K562 (cell line): Measurements from ENCODE around the gene MAST3. TPM values are rescaled to one million over a fixed set of nuclear protein-coding genes. Genes with fewer than 3 reads are reported as not detected.

Experiments used
- ARID2 ChIP-seq: fragments of 450-650 bp; IDR thresholded peaks from 2 replicates; pipeline ENCODE4 v1.6.1; 2017; ENCODE audit warnings: antibody characterized with exemption, mild to moderate bottlenecking
- ARNT ChIP-seq, 2 experiments: fragments of 450-650 bp; IDR thresholded peaks; 2 replicates each; pipeline ENCODE4 v1.6.1; 2016; ENCODE audit warnings: mild to moderate bottlenecking in 1 of 2
- BMI1 ChIP-seq: fragments of 150-350 bp; IDR thresholded peaks from 2 replicates; pipeline ENCODE4 v1.6.1; 2014; ENCODE audit warnings: low read length
- CBX2 ChIP-seq: fragments of 200-600 bp; sonication (generic); IDR thresholded peaks from one replicate; pipeline ENCODE4 v1.6.1; 2012; ENCODE audit warnings: mild to moderate bottlenecking, low read length, inconsistent platforms; ENCODE audit not compliant: insufficient read depth, poor library complexity, severe bottlenecking
- CBX3 ChIP-seq, 2 experiments: IDR thresholded peaks; 1 replicate in 1 of 2; 2 replicates in 1 of 2; pipeline ENCODE4 v1.6.1; 2012; ENCODE audit warnings: inconsistent platforms in 2 of 2, low read length in 2 of 2, borderline replicate concordance in 1 of 2, control low read depth in 1 of 2
- CTBP1 ChIP-seq: fragments of 450-650 bp; IDR thresholded peaks from 2 replicates; pipeline ENCODE4 v1.6.1; 2016; ENCODE audit warnings: borderline replicate concordance
- ETV5 ChIP-seq: sonication (generic); formaldehyde crosslinking; IDR thresholded peaks from 2 replicates; pipeline ENCODE4 v1.4.0; 2020; ENCODE audit warnings: low read depth, mild to moderate bottlenecking, missing genetic modification reagents
- FOXA3 ChIP-seq, 2 experiments: fragments of 450-650 bp in 1 of 2; sonication (generic) in 1 of 2; formaldehyde crosslinking; IDR thresholded peaks in 1 of 2; conservative IDR thresholded peaks in 1 of 2; 2 replicates each; pipeline versions ENCODE4 v1.4.0 to v1.8.0; 2020 to 2022; ENCODE audit warnings: mild to moderate bottlenecking in 2 of 2, missing genetic modification reagents in 1 of 2
- HDAC1 ChIP-seq, 2 experiments: fragments of 450-650 bp; IDR thresholded peaks; 2 replicates each; pipeline ENCODE4 v1.6.1; 2016 to 2017; ENCODE audit warnings: inconsistent platforms in 1 of 2, mild to moderate bottlenecking in 1 of 2, moderate library complexity in 1 of 2
- HDAC2 ChIP-seq: fragments of 450-650 bp; IDR thresholded peaks from 2 replicates; pipeline ENCODE4 v1.6.1; 2016; ENCODE audit warnings: mild to moderate bottlenecking
- HLTF ChIP-seq: fragments of 450-650 bp; IDR thresholded peaks from 2 replicates; pipeline ENCODE4 v1.6.1; 2016
- JUND ChIP-seq, 2 experiments: IDR thresholded peaks; 2 replicates in 1 of 2; 3 replicates in 1 of 2; pipeline ENCODE4 v1.6.1; 2011; ENCODE audit warnings: borderline replicate concordance in 2 of 2, low read depth in 2 of 2, low read length in 2 of 2, improper control_type of control experiment in 1 of 2, missing biosample characterization in 1 of 2, missing genetic modification characterization in 1 of 2, missing genetic modification reagents in 1 of 2
- NBN ChIP-seq: fragments of 450-650 bp; IDR thresholded peaks from 2 replicates; pipeline ENCODE4 v1.6.1; 2016; ENCODE audit warnings: low read depth, mild to moderate bottlenecking
- RBM15 ChIP-seq: fragments of 200-400 bp; formaldehyde crosslinking; IDR thresholded peaks from 2 replicates; pipeline ENCODE4 v1.6.1; 2018; ENCODE audit warnings: mild to moderate bottlenecking, low read length, moderate library complexity; ENCODE audit not compliant: insufficient read depth
- RBM25 ChIP-seq: fragments of 200-400 bp; formaldehyde crosslinking; IDR thresholded peaks from 2 replicates; pipeline ENCODE4 v1.6.1; 2018; ENCODE audit warnings: low read length, low read depth, moderate library complexity; ENCODE audit not compliant: severe bottlenecking
- SMARCA5 ChIP-seq: fragments of 450-650 bp; IDR thresholded peaks from 2 replicates; pipeline ENCODE4 v1.6.1; 2016
- STAG1 ChIP-seq: sonication (generic); formaldehyde crosslinking; IDR thresholded peaks from 2 replicates; pipeline ENCODE4 v1.5.0; 2020; ENCODE audit warnings: missing genetic modification reagents, borderline replicate concordance
- XRCC5 ChIP-seq: fragments of 200-400 bp; formaldehyde crosslinking; IDR thresholded peaks from 2 replicates; pipeline ENCODE4 v1.6.1; 2017; ENCODE audit warnings: low read depth, mild to moderate bottlenecking, low read length
- ZFP36 ChIP-seq: fragments of 150-350 bp; IDR thresholded peaks from 2 replicates; pipeline ENCODE4 v1.6.1; 2018; ENCODE audit warnings: low read length, low read depth; ENCODE audit not compliant: partially characterized antibody
- ZKSCAN1 ChIP-seq: fragments of 150-350 bp; IDR thresholded peaks from 2 replicates; pipeline ENCODE4 v1.6.1; 2016; ENCODE audit warnings: low read depth, low read length
- ZNF121 ChIP-seq: sonication (generic); formaldehyde crosslinking; conservative IDR thresholded peaks from 2 replicates; pipeline ENCODE4 v1.8.0; 2022; ENCODE audit warnings: missing genetic modification reagents
- ZNF282 ChIP-seq: sonication (generic); formaldehyde crosslinking; IDR thresholded peaks from 2 replicates; pipeline ENCODE4 v1.8.1; 2023; ENCODE audit warnings: missing genetic modification reagents
- polyA plus RNA-seq, 8 experiments: library from polyadenylated mRNA; depleted of rRNA in 4 of 8; stranded (reverse) in 5 of 8; unstranded in 3 of 8; fragments of >200 nt; fragmentation: Nextera tagmentation in 2 of 8; fragmentation: Illumina TruSeq in 1 of 8; extraction: Ambion mirVana in 2 of 8; extraction: Trizol in 1 of 8; gene quantifications; 2 replicates each; pipeline versions ENCODE4 v1.2.1 to v1.2.3, GENCODE V29; 2011 to 2014; ENCODE audit warnings: inconsistent platforms in 1 of 8, missing spikeins in 1 of 8
- total RNA-seq, 7 experiments: library from RNA; depleted of rRNA in 6 of 7; stranded (reverse); fragments of >200 nt in 6 of 7; fragmentation: Illumina TruSeq in 2 of 7; extraction: Trizol in 2 of 7; gene quantifications; 2 replicates each; pipeline versions ENCODE4 v1.2.1 to v1.2.3, GENCODE V29; 2011 to 2021; ENCODE audit warnings: low replicate concordance in 1 of 7
- TF ChIP-seq, protein P1 (sequence below): fragments of 450-650 bp; IDR thresholded peaks from 2 replicates; pipeline ENCODE4 v1.6.1; 2016; ENCODE audit warnings: borderline replicate concordance
- TF ChIP-seq, protein P2 (sequence below), 2 experiments: fragments of 250-450 bp in 1 of 2; fragments of 450-650 bp in 1 of 2; sonication (Bioruptor Pico) in 1 of 2; IDR thresholded peaks; 2 replicates each; pipeline versions ENCODE4 v1.6.1 to v1.8.0; 2016 to 2021; ENCODE audit warnings: mild to moderate bottlenecking in 2 of 2, moderate library complexity in 2 of 2, missing compliant biosample characterization in 1 of 2, missing genetic modification characterization in 1 of 2
- TF ChIP-seq, protein P3 (sequence below): fragments of 450-650 bp; formaldehyde crosslinking; IDR thresholded peaks from 2 replicates; pipeline ENCODE4 v1.4.0; 2020; ENCODE audit warnings: mild to moderate bottlenecking, moderate library complexity

Gene MAST3
- total and polyA plus RNA-seq, 9 of the 15 experiments (the other 6 are each of a cell fraction or from before 2014, with no cell fraction given), result 0.94 to 9.9 (median 2.4) TPM

DNA sequence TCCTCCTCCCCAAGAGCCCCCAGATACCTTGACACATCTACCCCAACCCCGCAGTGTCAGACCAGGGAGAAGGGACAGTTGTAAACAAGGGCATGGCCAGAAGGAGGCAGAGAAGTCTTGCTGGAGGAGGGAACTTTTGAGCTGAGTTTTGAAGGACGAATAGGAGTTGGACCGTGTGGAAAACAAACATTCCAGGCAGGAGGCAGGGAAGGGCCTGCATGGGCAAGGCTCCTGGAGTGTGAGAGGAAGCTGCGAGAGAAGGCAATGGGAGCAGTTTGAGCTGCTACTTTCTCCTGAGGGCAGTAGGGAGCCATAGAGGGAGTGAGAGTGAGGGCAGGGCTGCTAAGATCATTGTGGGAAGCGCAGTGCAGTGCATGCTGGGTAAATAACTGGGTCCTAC is 34.1 kb upstream of the MAST3 start (continued):
- TF ChIP-seq CBX3 (IDR thresholded peaks at IDR 0.05; ENCODE audit: borderline replicate concordance in 1 of 2, low read length in 2 of 2) (peak in 1 of 2 experiments; percentile 75; a peak in 1 of 3 replicates), CBX2 (no peak), SMARCA5 (peak; percentile 99), BMI1 (no peak), STAG1 (CRISPR knock-in tag) (peak; percentile 64; the same call in 1 of the 2 replicates), RBM25 (peak; percentile 98), HDAC1 (IDR thresholded peaks at IDR 0.05) (peak; percentile 60 to 83; a peak in 3 of 4 replicates), FOXA3 (CRISPR knock-in tag; conservative IDR thresholded peaks at IDR 0.05 in 1 of 2, IDR thresholded peaks at IDR 0.05 in 1 of 2) (peak in 1 of 2 experiments; percentile 86; a peak in 2 of 4 replicates), JUND (IDR thresholded peaks at IDR 0.05; ENCODE audit: borderline replicate concordance, low read depth, low read length) (0 out of 2 replicates have a peak, but pooled peaks have one; percentile 4), JUND (tag; IDR thresholded peaks at IDR 0.05; ENCODE audit: borderline replicate concordance, low read depth, low read length) (no peak; the same call in 2 of the 3 replicates), ZFP36 (peak; percentile 98), HLTF (0 out of 2 replicates have a peak, but pooled peaks have one; percentile 53), ARNT (IDR thresholded peaks at IDR 0.05) (0 out of 4 replicates have a peak, but pooled peaks of 1 of the 2 experiments have one; percentile 29), HDAC2 (peak; percentile 98), XRCC5 (no peak), ETV5 (CRISPR knock-in tag) (no peak), RBM15 (no peak), ARID2 (peak; percentile 75; the same call in 1 of the 2 replicates), ZNF121 (CRISPR knock-in tag) (peak; percentile 20; the same call in 1 of the 2 replicates), NBN (peak; percentile 68; the same call in 1 of the 2 replicates), ZKSCAN1 (0 out of 2 replicates have a peak, but pooled peaks have one; percentile 30), CTBP1 (peak; percentile 43; the same call in 1 of the 2 replicates), ZNF282 (CRISPR knock-in tag) (no peak)
- TF ChIP-seq, protein P1, sequence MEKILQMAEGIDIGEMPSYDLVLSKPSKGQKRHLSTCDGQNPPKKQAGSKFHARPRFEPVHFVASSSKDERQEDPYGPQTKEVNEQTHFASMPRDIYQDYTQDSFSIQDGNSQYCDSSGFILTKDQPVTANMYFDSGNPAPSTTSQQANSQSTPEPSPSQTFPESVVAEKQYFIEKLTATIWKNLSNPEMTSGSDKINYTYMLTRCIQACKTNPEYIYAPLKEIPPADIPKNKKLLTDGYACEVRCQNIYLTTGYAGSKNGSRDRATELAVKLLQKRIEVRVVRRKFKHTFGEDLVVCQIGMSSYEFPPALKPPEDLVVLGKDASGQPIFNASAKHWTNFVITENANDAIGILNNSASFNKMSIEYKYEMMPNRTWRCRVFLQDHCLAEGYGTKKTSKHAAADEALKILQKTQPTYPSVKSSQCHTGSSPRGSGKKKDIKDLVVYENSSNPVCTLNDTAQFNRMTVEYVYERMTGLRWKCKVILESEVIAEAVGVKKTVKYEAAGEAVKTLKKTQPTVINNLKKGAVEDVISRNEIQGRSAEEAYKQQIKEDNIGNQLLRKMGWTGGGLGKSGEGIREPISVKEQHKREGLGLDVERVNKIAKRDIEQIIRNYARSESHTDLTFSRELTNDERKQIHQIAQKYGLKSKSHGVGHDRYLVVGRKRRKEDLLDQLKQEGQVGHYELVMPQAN, result peak; percentile 53
- TF ChIP-seq, protein P2, sequence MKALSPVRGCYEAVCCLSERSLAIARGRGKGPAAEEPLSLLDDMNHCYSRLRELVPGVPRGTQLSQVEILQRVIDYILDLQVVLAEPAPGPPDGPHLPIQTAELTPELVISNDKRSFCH (CRISPR knock-in tag; IDR thresholded peaks at IDR 0.05), result no peak
- TF ChIP-seq, protein P2 (tag; IDR thresholded peaks at IDR 0.05), result peak; percentile 50; the same call in 1 of the 2 replicates
- TF ChIP-seq, protein P3, sequence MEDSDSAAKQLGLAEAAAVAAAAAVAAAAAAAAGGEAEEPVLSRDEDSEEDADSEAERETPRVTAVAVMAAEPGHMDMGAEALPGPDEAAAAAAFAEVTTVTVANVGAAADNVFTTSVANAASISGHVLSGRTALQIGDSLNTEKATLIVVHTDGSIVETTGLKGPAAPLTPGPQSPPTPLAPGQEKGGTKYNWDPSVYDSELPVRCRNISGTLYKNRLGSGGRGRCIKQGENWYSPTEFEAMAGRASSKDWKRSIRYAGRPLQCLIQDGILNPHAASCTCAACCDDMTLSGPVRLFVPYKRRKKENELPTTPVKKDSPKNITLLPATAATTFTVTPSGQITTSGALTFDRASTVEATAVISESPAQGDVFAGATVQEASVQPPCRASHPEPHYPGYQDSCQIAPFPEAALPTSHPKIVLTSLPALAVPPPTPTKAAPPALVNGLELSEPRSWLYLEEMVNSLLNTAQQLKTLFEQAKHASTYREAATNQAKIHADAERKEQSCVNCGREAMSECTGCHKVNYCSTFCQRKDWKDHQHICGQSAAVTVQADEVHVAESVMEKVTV, result peak; percentile 52; the same call in 1 of the 2 replicates
